ENCODE data around the gene PSMA5. TPM values are rescaled to one million over a fixed set of nuclear protein-coding genes. Genes with fewer than 3 reads are reported as not detected.
"Not testable (repeated sequence)": the region's sequence is repeated elsewhere in the genome, so short reads cannot be mapped to it uniquely, and the experiment has no call there.

PSMA5 gene
- total RNA-seq, 1 donor from 2014 or later = 143 TPM

DNA sequence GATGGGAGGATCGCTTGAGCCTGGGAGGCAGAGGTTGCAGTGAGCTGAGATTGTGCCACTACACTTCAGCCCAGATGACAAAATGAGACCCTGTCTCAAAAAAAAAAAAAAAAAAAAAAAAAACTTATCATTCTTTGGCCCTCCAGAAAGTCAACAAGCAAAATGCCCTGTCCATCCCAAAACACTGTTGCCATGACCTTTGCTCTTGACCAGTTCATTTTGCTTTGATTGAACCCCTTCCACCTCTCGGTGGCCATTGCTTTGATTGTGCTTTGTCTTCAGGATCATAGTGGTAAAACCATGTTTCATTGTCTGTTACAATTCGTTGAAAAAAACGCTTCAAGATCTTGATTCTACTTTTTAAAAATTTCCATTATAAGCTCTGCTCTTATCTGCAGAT, 31.6 kb upstream of the PSMA5 start:
- peaks cover 11% of the 10 kb centered on the region for H3K27me3 Mint-ChIP-seq (ENCODE audit: low read depth, unreplicated experiment)
- H3K9me3 Mint-ChIP-seq (ENCODE audit: unreplicated experiment) = peaks cover 16% of the 10 kb centered on the region
- no peaks in the 10 kb centered on the region for H3K36me3 ChIP-seq (ENCODE audit: insufficient read depth, low read length)
- no peak overlapping the region for H3K4me3 Mint-ChIP-seq (ENCODE audit: unreplicated experiment)
- H3K36me3 Mint-ChIP-seq (ENCODE audit: low read depth, unreplicated experiment) = no peaks in the 10 kb centered on the region
- H3K4me1 Mint-ChIP-seq (ENCODE audit: low read depth, unreplicated experiment) = no peaks in the 10 kb centered on the region
- peaks cover 3% of the 10 kb centered on the region for H3K9me3 ChIP-seq (ENCODE audit: insufficient read depth, low read depth, low read length)
- no peak overlapping the region for H3K4me2 ChIP-seq (ENCODE audit: low read length)
- H3K79me2 ChIP-seq (ENCODE audit: insufficient read depth, low read length) = no peaks in the 10 kb centered on the region
- no peaks in the 10 kb centered on the region for H4K20me1 ChIP-seq (ENCODE audit: insufficient read depth, low read length)
- TF ChIP-seq EZH2 (IDR thresholded peaks at IDR 0.05; ENCODE audit: insufficient read depth, low read length) = no peak
- TF ChIP-seq, protein P1, sequence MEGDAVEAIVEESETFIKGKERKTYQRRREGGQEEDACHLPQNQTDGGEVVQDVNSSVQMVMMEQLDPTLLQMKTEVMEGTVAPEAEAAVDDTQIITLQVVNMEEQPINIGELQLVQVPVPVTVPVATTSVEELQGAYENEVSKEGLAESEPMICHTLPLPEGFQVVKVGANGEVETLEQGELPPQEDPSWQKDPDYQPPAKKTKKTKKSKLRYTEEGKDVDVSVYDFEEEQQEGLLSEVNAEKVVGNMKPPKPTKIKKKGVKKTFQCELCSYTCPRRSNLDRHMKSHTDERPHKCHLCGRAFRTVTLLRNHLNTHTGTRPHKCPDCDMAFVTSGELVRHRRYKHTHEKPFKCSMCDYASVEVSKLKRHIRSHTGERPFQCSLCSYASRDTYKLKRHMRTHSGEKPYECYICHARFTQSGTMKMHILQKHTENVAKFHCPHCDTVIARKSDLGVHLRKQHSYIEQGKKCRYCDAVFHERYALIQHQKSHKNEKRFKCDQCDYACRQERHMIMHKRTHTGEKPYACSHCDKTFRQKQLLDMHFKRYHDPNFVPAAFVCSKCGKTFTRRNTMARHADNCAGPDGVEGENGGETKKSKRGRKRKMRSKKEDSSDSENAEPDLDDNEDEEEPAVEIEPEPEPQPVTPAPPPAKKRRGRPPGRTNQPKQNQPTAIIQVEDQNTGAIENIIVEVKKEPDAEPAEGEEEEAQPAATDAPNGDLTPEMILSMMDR (IDR thresholded peaks at IDR 0.05; ENCODE audit: insufficient read depth, low read depth, low read length) = no peak
- no peak overlapping the region for H3K9ac ChIP-seq (ENCODE audit: low read length)
- no peak for FAIRE-seq
- H3K4me3 ChIP-seq (ENCODE audit: insufficient read depth, low read depth, low read length) = no peak overlapping the region
- no peak overlapping the region for H2AFZ ChIP-seq (ENCODE audit: low read depth, low read length)
- no peak overlapping the region for H3K27ac Mint-ChIP-seq (ENCODE audit: unreplicated experiment)
- H3K4me1 ChIP-seq (ENCODE audit: insufficient read depth, low read length) = no peaks in the 10 kb centered on the region
- peaks cover 9% of the 10 kb centered on the region for H3K27me3 ChIP-seq (ENCODE audit: insufficient read depth, low read length)
- no peak overlapping the region for H3K27ac ChIP-seq (ENCODE audit: low read depth, low read length)
- no peak for DNase-seq (ENCODE audit: low read depth)

DNA sequence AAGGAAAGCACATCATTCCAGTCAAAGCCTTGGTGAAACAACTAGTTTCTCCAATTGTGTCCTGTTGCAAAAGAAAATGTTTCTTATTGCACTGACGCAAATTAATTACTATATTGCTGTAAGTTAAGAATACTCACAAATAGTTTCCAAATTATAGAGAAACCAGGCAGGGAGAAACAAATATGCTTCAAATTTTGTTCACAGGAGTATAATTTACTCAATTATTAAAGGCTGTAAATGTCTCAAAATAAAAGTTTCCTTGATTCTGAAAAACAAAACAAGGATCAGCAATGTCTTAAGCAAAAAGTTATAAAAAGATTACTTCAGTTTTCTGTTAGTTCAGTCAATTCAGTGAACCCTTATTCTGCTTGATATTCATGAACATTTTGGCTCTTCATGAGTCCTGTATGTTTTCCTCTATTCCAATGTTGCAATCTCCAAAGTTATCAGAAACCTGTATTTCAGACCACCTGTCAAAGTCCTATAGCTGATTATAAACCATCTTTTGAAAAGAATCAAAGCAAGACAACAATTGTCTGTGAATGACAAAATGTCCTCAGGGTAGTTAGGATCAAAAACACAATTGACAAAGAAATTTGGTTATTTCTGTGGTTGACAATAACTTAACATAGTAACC, 28.4 kb upstream of the PSMA5 start:
- Histone ChIP-seq H3K27me3 (ENCODE audit: insufficient read depth, low read length) (peaks cover 7% of the 10 kb centered on the region), H3K4me2 (ENCODE audit: low read length) (no peak overlapping the region), H3K27ac (ENCODE audit: low read depth, low read length) (no peak overlapping the region), H3K79me2 (ENCODE audit: insufficient read depth, low read length) (no peaks in the 10 kb centered on the region), H3K9ac (ENCODE audit: low read length) (no peak overlapping the region), H3K4me1 (ENCODE audit: insufficient read depth, low read length) (no peaks in the 10 kb centered on the region), H3K4me3 (ENCODE audit: insufficient read depth, low read depth, low read length) (no peak overlapping the region), H4K20me1 (ENCODE audit: insufficient read depth, low read length) (no peaks in the 10 kb centered on the region), H2AFZ (ENCODE audit: low read depth, low read length) (no peak overlapping the region), H3K36me3 (ENCODE audit: insufficient read depth, low read length) (no peaks in the 10 kb centered on the region), H3K9me3 (ENCODE audit: insufficient read depth, low read depth, low read length) (peaks cover 3% of the 10 kb centered on the region)
- no peak for DNase-seq (ENCODE audit: low read depth)
- no peak overlapping the region for H3K27ac Mint-ChIP-seq (ENCODE audit: unreplicated experiment)
- no peak overlapping the region for H3K4me3 Mint-ChIP-seq (ENCODE audit: unreplicated experiment)
- H3K27me3 Mint-ChIP-seq (ENCODE audit: low read depth, unreplicated experiment) = peaks cover 7% of the 10 kb centered on the region
- TF ChIP-seq EZH2 (IDR thresholded peaks at IDR 0.05; ENCODE audit: insufficient read depth, low read length) = no peak
- TF ChIP-seq, protein P1 (IDR thresholded peaks at IDR 0.05; ENCODE audit: insufficient read depth, low read depth, low read length) = no peak
- peaks cover 25% of the 10 kb centered on the region for H3K9me3 Mint-ChIP-seq (ENCODE audit: unreplicated experiment)
- no peaks in the 10 kb centered on the region for H3K4me1 Mint-ChIP-seq (ENCODE audit: low read depth, unreplicated experiment)
- no peaks in the 10 kb centered on the region for H3K36me3 Mint-ChIP-seq (ENCODE audit: low read depth, unreplicated experiment)
- FAIRE-seq = no peak

DNA sequence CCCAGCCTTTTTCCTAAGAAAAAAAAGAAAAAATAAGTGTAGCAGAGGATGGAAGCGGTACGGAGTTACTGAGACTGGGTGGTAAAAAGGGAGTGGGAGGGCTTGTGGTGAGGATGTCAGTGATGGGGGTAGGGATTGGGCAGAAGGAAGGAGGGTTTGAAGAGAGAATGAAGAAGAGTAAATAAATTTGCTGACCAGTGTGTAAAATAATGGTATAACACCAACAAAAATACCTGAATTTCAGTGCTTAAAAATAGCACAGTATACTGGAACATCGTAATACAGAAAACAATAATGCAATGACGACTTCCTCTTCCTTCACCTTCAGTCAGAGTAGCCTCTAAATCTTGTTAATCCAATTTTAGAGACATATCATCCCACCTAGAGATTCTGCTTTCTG, 21.3 kb upstream of the PSMA5 start:
- Histone ChIP-seq H3K27me3 (ENCODE audit: insufficient read depth, low read length) (peaks cover 18% of the 10 kb centered on the region), H3K4me2 (ENCODE audit: low read length) (no peak overlapping the region), H2AFZ (ENCODE audit: low read depth, low read length) (no peak overlapping the region), H3K9me3 (ENCODE audit: insufficient read depth, low read depth, low read length) (no peaks in the 10 kb centered on the region), H3K9ac (ENCODE audit: low read length) (no peak overlapping the region), H3K27ac (ENCODE audit: low read depth, low read length) (no peak overlapping the region), H4K20me1 (ENCODE audit: insufficient read depth, low read length) (no peaks in the 10 kb centered on the region), H3K4me1 (ENCODE audit: insufficient read depth, low read length) (no peaks in the 10 kb centered on the region), H3K79me2 (ENCODE audit: insufficient read depth, low read length) (no peaks in the 10 kb centered on the region), H3K4me3 (ENCODE audit: insufficient read depth, low read depth, low read length) (no peak overlapping the region), H3K36me3 (ENCODE audit: insufficient read depth, low read length) (no peaks in the 10 kb centered on the region)
- FAIRE-seq (no peak), DNase-seq (ENCODE audit: low read depth) (no peak)
- H3K4me1 Mint-ChIP-seq (ENCODE audit: low read depth, unreplicated experiment) = no peaks in the 10 kb centered on the region
- H3K27me3 Mint-ChIP-seq (ENCODE audit: low read depth, unreplicated experiment) = peaks cover 14% of the 10 kb centered on the region
- no peak overlapping the region for H3K4me3 Mint-ChIP-seq (ENCODE audit: unreplicated experiment)
- TF ChIP-seq EZH2 (IDR thresholded peaks at IDR 0.05; ENCODE audit: insufficient read depth, low read length) = no peak
- TF ChIP-seq, protein P1 (IDR thresholded peaks at IDR 0.05; ENCODE audit: insufficient read depth, low read depth, low read length) = no peak
- H3K36me3 Mint-ChIP-seq (ENCODE audit: low read depth, unreplicated experiment) = no peaks in the 10 kb centered on the region
- H3K27ac Mint-ChIP-seq (ENCODE audit: unreplicated experiment) = no peak overlapping the region
- peaks cover 9% of the 10 kb centered on the region for H3K9me3 Mint-ChIP-seq (ENCODE audit: unreplicated experiment)

DNA sequence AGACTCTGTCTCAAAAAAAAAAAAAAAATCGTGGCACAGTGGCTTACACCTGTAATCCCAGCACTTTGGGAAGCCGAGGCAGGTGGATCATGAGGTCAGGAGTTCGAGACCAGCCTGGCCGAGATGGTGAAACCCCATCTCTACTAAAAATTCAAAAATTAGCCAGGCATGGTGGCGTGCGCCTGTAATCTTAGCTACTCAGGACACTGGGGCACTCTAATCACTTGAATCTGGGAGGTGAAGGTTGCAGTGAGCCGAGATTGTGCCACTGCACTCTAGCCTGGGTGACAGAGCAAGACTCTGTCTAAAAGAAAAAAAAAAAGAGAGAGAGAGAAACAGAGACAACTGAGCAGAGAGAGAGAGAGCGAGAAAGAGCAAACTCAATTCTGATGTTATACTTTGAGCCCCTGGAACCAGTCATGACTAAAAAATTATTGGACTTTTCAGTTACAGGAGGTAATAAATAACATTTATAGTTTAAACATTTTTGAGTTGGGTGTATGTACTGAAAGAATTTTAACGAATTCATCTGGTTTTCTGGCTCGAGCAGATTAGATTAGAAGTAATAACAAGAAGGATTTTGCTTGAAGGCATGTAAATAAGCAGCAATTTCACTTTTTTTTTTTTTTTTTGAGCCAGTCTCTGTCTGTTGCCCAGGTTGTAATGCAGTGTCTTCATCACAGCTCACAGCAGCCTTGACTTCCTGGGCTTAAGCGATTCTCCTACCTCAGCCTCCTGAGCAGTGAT, 19.9 kb upstream of the PSMA5 start:
- H3K27me3 ChIP-seq (ENCODE audit: insufficient read depth, low read length) = peaks cover 18% of the 10 kb centered on the region
- not testable (repeated sequence) for H3K4me1 Mint-ChIP-seq (ENCODE audit: low read depth, unreplicated experiment); H3K27ac ChIP-seq (ENCODE audit: low read depth, low read length); FAIRE-seq; H3K4me3 ChIP-seq (ENCODE audit: insufficient read depth, low read depth, low read length); H3K36me3 Mint-ChIP-seq (ENCODE audit: low read depth, unreplicated experiment); H3K4me1 ChIP-seq (ENCODE audit: insufficient read depth, low read length); DNase-seq (ENCODE audit: low read depth); H3K79me2 ChIP-seq (ENCODE audit: insufficient read depth, low read length); H3K9ac ChIP-seq (ENCODE audit: low read length); H3K9me3 Mint-ChIP-seq (ENCODE audit: unreplicated experiment); H3K27ac Mint-ChIP-seq (ENCODE audit: unreplicated experiment); H4K20me1 ChIP-seq (ENCODE audit: insufficient read depth, low read length); H3K36me3 ChIP-seq (ENCODE audit: insufficient read depth, low read length); H2AFZ ChIP-seq (ENCODE audit: low read depth, low read length); H3K4me2 ChIP-seq (ENCODE audit: low read length); H3K9me3 ChIP-seq (ENCODE audit: insufficient read depth, low read depth, low read length); H3K4me3 Mint-ChIP-seq (ENCODE audit: unreplicated experiment)
- peaks cover 14% of the 10 kb centered on the region for H3K27me3 Mint-ChIP-seq (ENCODE audit: low read depth, unreplicated experiment)
